ENCODE data around the gene CTNNBL1. TPM values are rescaled to one million over a fixed set of nuclear protein-coding genes. Genes with fewer than 3 reads are reported as not detected.
"Not testable (repeated sequence)": the region's sequence is repeated elsewhere in the genome, so short reads cannot be mapped to it uniquely, and the experiment has no call there.

CTNNBL1 gene
- total RNA-seq, 8 experiments from 2014 or later = 33.2 to 51.4 (median 37.0) TPM

DNA sequence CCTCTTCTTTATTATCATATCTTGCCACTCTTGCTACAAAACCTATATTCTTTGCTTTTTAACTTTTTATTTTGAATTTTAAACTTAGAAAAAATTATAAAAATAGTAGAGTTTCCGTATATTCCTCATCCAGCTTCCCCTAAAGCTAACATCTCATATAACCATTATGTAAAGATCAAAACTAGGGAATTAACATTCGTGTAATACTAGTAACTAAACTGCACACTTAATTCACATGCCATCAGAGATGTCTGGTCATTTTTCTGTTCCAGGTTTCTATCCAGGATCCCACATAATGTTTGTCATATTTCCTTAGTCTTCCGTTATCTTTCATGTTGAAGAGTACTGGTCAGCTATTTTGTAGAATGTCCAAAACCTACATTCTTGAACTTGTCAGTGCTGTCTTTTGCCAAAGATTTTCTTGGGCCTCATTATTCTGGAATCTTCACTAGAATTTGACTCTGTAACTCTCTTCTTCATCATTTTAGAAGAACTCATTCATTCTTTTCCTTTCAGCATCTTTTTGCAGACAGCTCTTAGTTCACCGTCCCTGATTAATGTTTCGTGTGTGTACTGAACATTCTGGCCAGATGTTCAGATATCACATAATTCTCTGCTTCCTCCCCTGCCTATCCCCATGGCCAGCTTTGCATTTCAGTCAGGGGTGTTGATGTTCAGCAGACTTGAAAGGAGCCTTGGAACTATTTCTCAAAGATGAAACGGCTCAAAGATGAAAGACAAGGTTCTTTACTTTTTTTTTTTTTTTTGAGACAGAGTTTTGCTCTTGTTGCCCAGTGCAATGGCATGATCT, 9.4 kb downstream of the CTNNBL1 start:
- ATAC-seq (replicated peaks in 6 of 8) = no peak
- Histone ChIP-seq H3K27ac (no peak overlapping the region), H3K4me3 (no peak overlapping the region), H3K4me1 (replicated peaks in 1 of 2) (no peaks in the 10 kb centered on the region)
- in situ Hi-C loops (cut with MboI; ENCODE audit: low pct_unique_long_range_greater_than_20kb in 2 of 9, low sequenced_read_pairs in 9 of 9, unreplicated experiment in 9 of 9) = no loop called here
- WGBS, 10 experiments = 75 to 97% (median 88%) methylated on average over 4 to 6 of the region's 6 CpGs

DNA sequence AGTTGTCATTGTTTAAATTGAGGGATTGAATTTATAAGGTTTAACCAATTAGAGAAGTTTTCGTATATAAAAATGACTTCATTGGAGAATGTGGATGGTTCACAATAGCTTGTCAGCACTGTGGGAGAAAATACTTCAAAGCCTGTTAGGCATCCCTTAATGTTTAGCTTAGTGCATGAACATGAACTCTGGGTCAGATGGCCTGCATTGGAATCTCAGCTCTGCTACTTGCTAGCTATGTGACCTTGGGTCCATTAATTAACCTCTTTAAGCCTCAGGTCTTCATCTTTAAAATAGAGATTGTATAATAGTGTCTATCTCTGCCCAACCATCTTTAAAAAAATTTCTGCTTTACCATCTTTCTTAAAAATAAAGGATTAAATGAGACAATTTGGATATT, 11.1 kb downstream of the CTNNBL1 start:
- no peak for ATAC-seq (replicated peaks in 6 of 8)
- in situ Hi-C loops (cut with MboI; ENCODE audit: low pct_unique_long_range_greater_than_20kb in 2 of 9, low sequenced_read_pairs in 9 of 9, unreplicated experiment in 9 of 9) = no loop called here
- Histone ChIP-seq H3K4me1 (replicated peaks in 1 of 2) (no peaks in the 10 kb centered on the region), H3K4me3 (no peak overlapping the region), H3K27ac (no peak overlapping the region)
- 63 to 100% (median 100%) methylated on average over 1 of the region's 1 CpG; no CpG with 5 or more reads in 1 of the 10 experiments for WGBS, 10 experiments

DNA sequence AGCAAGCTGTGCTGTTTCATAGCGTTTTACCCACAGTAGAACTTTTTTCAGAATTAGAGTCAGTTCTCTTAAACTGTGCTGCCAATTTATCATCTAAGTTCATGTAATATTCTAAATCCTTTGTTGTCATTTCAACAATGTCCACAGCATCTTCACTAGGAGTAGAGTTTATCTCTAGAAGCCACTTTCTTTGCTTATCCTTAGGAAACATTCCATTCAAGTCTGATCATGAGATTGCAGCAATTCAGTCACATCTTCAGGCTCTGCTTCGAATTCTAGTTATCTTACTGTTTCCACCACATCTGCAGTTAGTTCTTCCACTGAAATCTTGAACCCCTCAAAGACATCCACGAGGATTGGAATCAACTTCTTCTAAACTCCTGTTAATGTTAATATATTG, 12.5 kb downstream of the CTNNBL1 start:
- ATAC-seq (replicated peaks in 6 of 8) = no peak
- H3K4me1 ChIP-seq (replicated peaks in 1 of 2) = peaks cover 0 to 4% of the 10 kb centered on the region in 2 donors
- H3K4me3 ChIP-seq = no peak overlapping the region
- no peak overlapping the region for H3K27ac ChIP-seq
- in situ Hi-C loops (cut with MboI; ENCODE audit: low pct_unique_long_range_greater_than_20kb in 2 of 9, low sequenced_read_pairs in 9 of 9, unreplicated experiment in 9 of 9) = no loop called here
- WGBS, 10 experiments = 67 to 100% (median 94%) methylated on average over 1 to 3 of the region's 3 CpGs; no CpG with 5 or more reads in 2 of the 10 experiments

DNA sequence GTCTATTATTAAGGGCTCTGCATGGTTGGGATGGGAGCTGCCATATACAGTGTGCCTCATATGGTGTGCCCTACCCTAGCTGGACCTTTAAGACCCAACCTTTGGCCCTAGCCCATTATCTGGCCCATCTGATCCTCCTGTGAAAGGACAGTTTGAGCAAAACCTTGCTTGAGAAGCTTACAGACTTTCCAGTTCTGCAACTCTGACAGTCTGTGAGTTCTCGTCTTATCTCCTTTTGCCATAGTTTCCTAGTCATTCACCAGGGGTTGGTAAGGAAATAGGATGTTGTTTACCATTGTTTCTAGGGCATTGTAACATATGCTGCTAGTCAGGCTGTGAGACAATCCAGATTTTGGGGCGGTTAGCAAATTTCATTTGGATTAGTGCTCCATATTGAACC, 17.2 kb downstream of the CTNNBL1 start:
- Histone ChIP-seq H3K4me3 (no peak overlapping the region), H3K27ac (no peak overlapping the region), H3K4me1 (replicated peaks in 1 of 2) (peaks cover 9 to 41% of the 10 kb centered on the region in 2 donors)
- ATAC-seq (replicated peaks in 6 of 8) = no peak
- in situ Hi-C loops (cut with MboI; ENCODE audit: low pct_unique_long_range_greater_than_20kb in 2 of 9, low sequenced_read_pairs in 9 of 9, unreplicated experiment in 9 of 9) = no loop called here
- WGBS, 10 experiments = 80 to 100% (median 100%) methylated on average over 1 to 2 of the region's 2 CpGs; no CpG with 5 or more reads in 1 of the 10 experiments

DNA sequence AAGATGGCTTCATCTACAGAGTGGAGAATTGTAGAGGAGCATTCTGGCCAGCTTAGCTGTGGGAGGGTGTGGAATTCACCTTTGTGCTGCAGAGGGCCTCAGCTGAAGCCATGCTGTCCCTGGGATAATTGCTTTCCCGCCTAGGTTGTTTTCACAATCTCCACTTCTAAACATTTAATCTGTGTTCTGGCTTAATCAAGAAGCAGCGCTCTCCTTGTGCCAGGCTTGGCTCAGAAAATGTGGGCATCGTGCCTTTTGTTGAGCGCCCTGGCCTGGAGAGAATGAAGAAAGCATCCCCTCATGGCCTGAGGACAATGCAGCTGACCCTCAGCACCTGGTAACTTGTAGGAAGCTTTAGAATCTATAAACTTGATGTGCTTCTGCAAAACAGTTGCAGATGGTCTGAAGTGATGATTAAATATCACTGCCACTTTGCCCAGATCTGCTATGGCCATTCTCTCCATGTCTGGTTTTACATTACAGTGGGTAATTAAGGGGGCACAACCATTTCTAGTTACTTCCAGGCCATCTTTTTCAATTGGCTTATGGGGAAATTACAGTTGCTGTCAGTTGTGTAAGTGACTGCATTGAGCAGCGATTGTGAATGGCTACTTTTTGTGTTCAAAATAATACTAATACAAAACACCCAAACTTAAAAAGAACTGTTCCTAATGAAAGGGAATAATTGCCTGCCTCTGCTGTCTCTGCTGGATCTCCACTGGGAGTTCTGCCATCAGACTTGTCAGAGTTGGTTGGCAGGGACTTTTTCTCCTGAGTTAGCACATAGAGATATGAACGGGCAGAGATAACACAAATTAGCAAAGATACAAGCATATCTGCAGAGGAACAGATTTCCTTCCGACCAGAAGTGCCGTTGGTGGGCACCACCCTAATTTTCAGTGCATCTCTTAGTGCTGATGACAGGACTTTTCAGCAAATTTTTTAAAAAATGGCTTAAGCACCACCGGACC, 18.4 kb downstream of the CTNNBL1 start:
- WGBS, 10 experiments = 0 to 100% (median 92%) methylated on average over 1 to 7 of the region's 9 CpGs
- H3K4me3 ChIP-seq = no peak overlapping the region
- H3K4me1 ChIP-seq (replicated peaks in 1 of 2) = peaks cover 9 to 46% of the 10 kb centered on the region in 2 donors
- in situ Hi-C loops (cut with MboI; ENCODE audit: low pct_unique_long_range_greater_than_20kb in 2 of 9, low sequenced_read_pairs in 9 of 9, unreplicated experiment in 9 of 9) = no loop called here
- H3K27ac ChIP-seq = peak overlapping the region in 1 of 2 donors; percentile 55
- ATAC-seq (replicated peaks in 6 of 8) = no peak

GRCh38 chr20:37713396-37713795, 19.6 kb downstream of the CTNNBL1 start:
- peak overlapping the region in 1 of 2 donors; percentile 55 for H3K27ac ChIP-seq
- no peak overlapping the region for H3K4me3 ChIP-seq
- ATAC-seq (replicated peaks in 6 of 8) = peak in 1 of 8 experiments; percentile 7
- H3K4me1 ChIP-seq (replicated peaks in 1 of 2) = peaks cover 9 to 51% of the 10 kb centered on the region in 2 donors
- in situ Hi-C loops (cut with MboI; ENCODE audit: low pct_unique_long_range_greater_than_20kb in 2 of 9, low sequenced_read_pairs in 9 of 9, unreplicated experiment in 9 of 9) = no loop called here
- WGBS, 10 experiments = 57 to 100% (median 82%) methylated on average over 1 to 4 of the region's 4 CpGs; no CpG with 5 or more reads in 2 of the 10 experiments

DNA sequence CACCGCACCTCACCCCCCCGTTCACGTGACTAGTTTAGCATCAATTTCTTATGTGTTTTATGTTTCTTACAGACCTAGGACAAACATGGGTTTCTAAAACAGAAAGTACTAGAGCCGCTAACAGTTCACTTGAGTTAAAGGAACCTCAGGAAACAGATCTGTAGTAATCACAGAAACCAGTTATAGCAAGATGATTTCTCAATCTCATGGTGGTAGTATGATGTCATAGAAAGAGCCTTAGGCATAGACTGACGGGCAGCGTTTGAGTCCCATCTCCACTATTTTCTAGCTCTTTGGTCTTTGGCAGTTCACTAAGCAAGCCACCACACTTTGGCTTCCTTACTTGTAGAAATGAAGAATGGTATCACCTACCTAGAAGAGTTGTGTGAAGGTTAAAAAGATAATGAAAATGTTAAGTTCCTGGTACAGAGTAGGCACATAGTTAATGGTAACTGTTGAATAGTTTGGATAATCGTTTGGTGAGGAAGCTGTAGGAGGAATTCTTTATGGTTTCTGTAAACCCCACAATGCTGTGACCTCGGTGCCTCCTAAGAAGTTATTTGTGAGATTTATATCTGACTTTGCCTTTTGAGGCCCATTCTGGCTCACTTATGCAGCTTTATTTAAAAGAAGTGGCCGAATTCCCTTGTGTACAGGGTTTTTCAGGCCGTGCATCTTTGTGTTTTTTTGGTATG, 21.3 kb downstream of the CTNNBL1 start:
- Histone ChIP-seq H3K4me1 (replicated peaks in 1 of 2) (peaks cover 9 to 51% of the 10 kb centered on the region in 2 donors), H3K4me3 (no peak overlapping the region), H3K27ac (no peak overlapping the region)
- peak in 1 of 8 experiments; percentile 25 for ATAC-seq (replicated peaks in 6 of 8)
- 46 to 100% (median 92%) methylated on average over 1 to 10 of the region's 10 CpGs for WGBS, 10 experiments
- in situ Hi-C loops (cut with MboI; ENCODE audit: low pct_unique_long_range_greater_than_20kb in 2 of 9, low sequenced_read_pairs in 9 of 9, unreplicated experiment in 9 of 9) = no loop called here

- H3K27ac ChIP-seq = no peak overlapping the region
- WGBS, 10 experiments = 89 to 100% (median 100%) methylated on average over 1 of the region's 1 CpG; no CpG with 5 or more reads in 3 of the 10 experiments
Observed at GRCh38 chr20:37721751-37722150, 27.9 kb downstream of the CTNNBL1 start.

DNA sequence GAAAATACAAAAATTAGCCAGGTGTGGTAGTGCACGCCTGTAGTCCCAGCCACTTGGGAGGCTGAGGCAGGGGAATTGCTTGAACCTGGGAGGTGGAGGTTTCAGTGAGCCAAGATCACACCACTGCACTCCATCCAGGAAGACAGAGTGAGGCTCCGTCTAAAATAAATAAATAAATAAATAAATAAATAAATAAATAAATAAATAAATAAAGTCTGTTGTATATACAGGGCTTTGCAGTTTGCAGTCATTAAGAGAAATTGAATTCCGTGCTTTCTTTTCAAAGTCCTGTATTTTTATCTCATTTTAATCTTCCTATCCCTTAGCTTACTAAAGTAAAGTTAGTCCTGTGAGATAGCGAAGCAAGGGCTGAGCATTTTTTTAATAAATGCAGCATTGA, 28.5 kb downstream of the CTNNBL1 start:
- peaks cover 5 to 38% of the 10 kb centered on the region in 2 donors for H3K4me1 ChIP-seq (replicated peaks in 1 of 2)
- ATAC-seq (replicated peaks in 6 of 8); in situ Hi-C loops (cut with MboI; ENCODE audit: low pct_unique_long_range_greater_than_20kb in 2 of 9, low sequenced_read_pairs in 9 of 9, unreplicated experiment in 9 of 9); H3K27ac ChIP-seq; H3K4me3 ChIP-seq: not testable (repeated sequence)
- WGBS, 10 experiments = 89 to 100% (median 100%) methylated on average over 1 to 4 of the region's 4 CpGs

More at GRCh38 chr20:37721751-37722150, 27.9 kb downstream of the CTNNBL1 start:
- ATAC-seq (replicated peaks in 6 of 8) = no peak
- Histone ChIP-seq H3K4me3 (no peak overlapping the region), H3K4me1 (replicated peaks in 1 of 2) (peaks cover 0 to 38% of the 10 kb centered on the region in 2 donors)
- in situ Hi-C loops (cut with MboI; ENCODE audit: low pct_unique_long_range_greater_than_20kb in 2 of 9, low sequenced_read_pairs in 9 of 9, unreplicated experiment in 9 of 9) = no loop called here

DNA sequence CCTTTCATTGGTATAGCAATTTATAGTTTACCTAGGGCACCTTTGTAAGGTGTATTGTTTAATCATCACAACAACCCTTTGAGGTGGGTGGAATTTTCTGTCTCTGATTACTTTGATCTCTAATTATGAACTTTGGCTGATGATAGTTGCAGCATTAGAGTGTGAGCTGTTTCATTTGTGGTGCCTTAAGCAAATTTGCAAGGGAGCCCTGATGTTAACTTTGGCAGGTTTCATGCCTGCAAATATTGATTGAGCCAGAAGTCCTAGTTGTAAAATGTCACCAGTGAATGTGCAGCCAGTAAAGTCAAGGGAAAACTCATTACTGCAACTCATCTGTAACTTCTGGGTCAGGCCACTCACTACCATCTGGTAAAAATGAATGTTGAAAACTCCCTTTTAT, 29.8 kb downstream of the CTNNBL1 start:
- H3K27ac ChIP-seq = no peak overlapping the region
- peak in 1 of 8 experiments; percentile 57 for ATAC-seq (replicated peaks in 6 of 8)
- no peak overlapping the region for H3K4me3 ChIP-seq
- in situ Hi-C loops (cut with MboI; ENCODE audit: low pct_unique_long_range_greater_than_20kb in 2 of 9, low sequenced_read_pairs in 9 of 9, unreplicated experiment in 9 of 9) = no loop called here
- H3K4me1 ChIP-seq (replicated peaks in 1 of 2) = peaks cover 14 to 47% of the 10 kb centered on the region in 2 donors

DNA sequence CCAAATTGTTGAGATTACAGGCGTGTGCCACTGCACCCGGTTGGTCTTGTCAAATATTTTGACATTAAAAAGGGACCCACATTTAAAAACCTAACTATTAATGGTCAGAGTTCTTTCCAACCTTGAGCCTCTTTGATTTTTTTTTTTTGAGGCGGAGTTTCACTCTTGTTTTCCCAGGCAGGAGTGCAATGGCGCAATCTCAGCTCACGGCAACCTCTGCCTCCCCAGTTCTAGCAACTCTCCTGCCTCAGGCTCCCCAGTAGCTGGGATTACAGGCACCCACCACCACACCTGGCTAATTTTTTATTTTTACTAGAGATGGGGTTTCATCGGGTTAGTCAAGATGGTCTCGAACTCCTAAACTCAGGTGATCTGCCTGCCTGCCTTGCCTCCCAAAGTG, 31.3 kb downstream of the CTNNBL1 start:
- Histone ChIP-seq H3K4me3 (no peak overlapping the region), H3K4me1 (replicated peaks in 1 of 2) (peaks cover 20 to 62% of the 10 kb centered on the region in 2 donors), H3K27ac (no peak overlapping the region)
- ATAC-seq (replicated peaks in 6 of 8) = no peak
- 20 to 100% (median 95%) methylated on average over 1 to 7 of the region's 7 CpGs; no CpG with 5 or more reads in 5 of the 10 experiments for WGBS, 10 experiments
- in situ Hi-C loops (cut with MboI; ENCODE audit: low pct_unique_long_range_greater_than_20kb in 2 of 9, low sequenced_read_pairs in 9 of 9, unreplicated experiment in 9 of 9) = no loop called here

GRCh38 chr20:37725855-37726254, 32.0 kb downstream of the CTNNBL1 start:
- Histone ChIP-seq H3K4me1 (replicated peaks in 1 of 2) (peaks cover 20 to 66% of the 10 kb centered on the region in 2 donors), H3K4me3 (no peak overlapping the region), H3K27ac (no peak overlapping the region)
- in situ Hi-C loops (cut with MboI; ENCODE audit: low pct_unique_long_range_greater_than_20kb in 2 of 9, low sequenced_read_pairs in 9 of 9, unreplicated experiment in 9 of 9) = no loop called here
- ATAC-seq (replicated peaks in 6 of 8) = peak in 1 of 8 experiments; percentile 91
- WGBS, 10 experiments = 56 to 100% (median 95%) methylated on average over 1 to 5 of the region's 5 CpGs; no CpG with 5 or more reads in 4 of the 10 experiments
